HEK293 (cell line): ENCODE measurements around the gene BEND2.

ENCODE experiments used
- CTCF ChIA-PET: fragments of 350-600 bp; formaldehyde crosslinking; extraction: SDS; loops from one replicate; lab custom pipeline; 2021; ENCODE audit warnings: antibody characterized with exemption; lab: Yijun Ruan, JAX
- POLR2A ChIA-PET: fragments of 300-600 bp; formaldehyde crosslinking; extraction: SDS; loops from one replicate; lab custom pipeline; 2020; ENCODE audit warnings: antibody characterized with exemption, inconsistent platforms; lab: Yijun Ruan, JAX
- H3K27ac ChIP-seq: fragments of 200-500 bp; sonication (Bioruptor generic); 2 replicates; pipeline ENCODE4 v1.5.1; 2014; ENCODE audit warnings: low read depth, low read length, control low read depth, inconsistent platforms; ENCODE audit errors: extremely low read depth
- H3K36me3 ChIP-seq, 2 experiments: fragments of 200-500 bp in 1 of 2; sonication (Bioruptor generic) in 1 of 2; 1 replicate in 1 of 2; 2 replicates in 1 of 2; pipeline ENCODE4 v1.5.1; 2014 to 2017; ENCODE audit warnings: inconsistent platforms in 2 of 2, low read length in 2 of 2; ENCODE audit not compliant: control insufficient read depth in 2 of 2, insufficient read depth in 1 of 2
- H3K4me1 ChIP-seq: fragments of 200-500 bp; sonication (Bioruptor generic); 2 replicates; pipeline ENCODE4 v1.5.1; 2014; ENCODE audit warnings: mild to moderate bottlenecking, low read length, inconsistent platforms; ENCODE audit not compliant: control insufficient read depth, insufficient read depth
- H3K4me3 ChIP-seq: 2 replicates; pipeline ENCODE4 v1.5.1; 2011; ENCODE audit warnings: low read depth, mild to moderate bottlenecking, control low read depth, low read length, moderate library complexity
- H3K9me3 ChIP-seq: fragments of 200-500 bp; sonication (Bioruptor generic); 2 replicates; pipeline ENCODE4 v1.5.1; 2014; ENCODE audit warnings: low read depth, low read length, inconsistent platforms; ENCODE audit not compliant: control insufficient read depth, insufficient read depth
- ATF2 ChIP-seq: fragments of 450-650 bp; formaldehyde crosslinking; IDR thresholded peaks from 2 replicates; pipeline ENCODE4 v1.5.1; 2016; ENCODE audit warnings: missing biosample characterization, missing genetic modification characterization, low read depth
- IKZF3 ChIP-seq: fragments of 450-650 bp; IDR thresholded peaks from 2 replicates; pipeline ENCODE4 v1.5.0; 2018; ENCODE audit warnings: missing biosample characterization, mild to moderate bottlenecking, missing genetic modification characterization, moderate library complexity
- SALL2 ChIP-seq: fragments of 450-650 bp; formaldehyde crosslinking; IDR thresholded peaks from 2 replicates; pipeline ENCODE4 v1.5.0; 2017; ENCODE audit warnings: missing biosample characterization, mild to moderate bottlenecking, missing genetic modification characterization, borderline replicate concordance
- SCRT1 ChIP-seq: fragments of 450-650 bp; formaldehyde crosslinking; IDR thresholded peaks from 2 replicates; pipeline ENCODE4 v1.5.1; 2016; ENCODE audit warnings: missing biosample characterization, missing genetic modification characterization, borderline replicate concordance
- TSHZ1 ChIP-seq: fragments of 450-650 bp; formaldehyde crosslinking; IDR thresholded peaks from 2 replicates; pipeline ENCODE4 v1.5.1; 2016; ENCODE audit warnings: missing biosample characterization, missing genetic modification characterization, borderline replicate concordance
- ZBTB11 ChIP-seq: fragments of 450-650 bp; formaldehyde crosslinking; conservative IDR thresholded peaks from 2 replicates; pipeline ENCODE4 v1.5.1; 2016; ENCODE audit warnings: low read depth, missing biosample characterization, missing genetic modification characterization
- ZFHX2 ChIP-seq: fragments of 450-650 bp; formaldehyde crosslinking; conservative IDR thresholded peaks from 2 replicates; pipeline ENCODE4 v1.5.1; 2016; ENCODE audit warnings: missing biosample characterization, missing genetic modification characterization
- ZNF510 ChIP-seq: fragments of 450-650 bp; formaldehyde crosslinking; IDR thresholded peaks from 2 replicates; pipeline ENCODE4 v1.5.1; 2018; ENCODE audit warnings: mild to moderate bottlenecking, missing genetic modification characterization, missing biosample characterization; ENCODE audit not compliant: insufficient replicate concordance
- ZNF513 ChIP-seq: fragments of 450-650 bp; IDR thresholded peaks from 2 replicates; pipeline ENCODE4 v1.5.1; 2018; ENCODE audit warnings: missing biosample characterization, missing genetic modification characterization

BEND2 gene

GRCh38 chrX:18170910-18171309 is 49.8 kb downstream of the BEND2 start (continued):
- TF ChIP-seq TSHZ1: no peak

GRCh38 chrX:18166068-18166467 is 54.6 kb downstream of the BEND2 start:
- CTCF ChIA-PET: interaction anchor here (0.6 kb wide), 1 partner anchor 168 kb away, joined by 3 read pairs; no protein-coding TSS in a partner anchor

GRCh38 chrX:18160369-18160768 is 60.3 kb downstream of the BEND2 start:
- H3K27ac ChIP-seq: no peak overlapping the region
- POLR2A ChIA-PET: no interaction called here

More at GRCh38 chrX:18166068-18166467, 54.6 kb downstream of the BEND2 start:
- Histone ChIP-seq H3K9me3 (no peaks in the 10 kb centered on the region), H3K36me3 (no peaks in the 10 kb centered on the region), H3K27ac (no peak overlapping the region), H3K4me1 (no peaks in the 10 kb centered on the region), H3K4me3 (no peak overlapping the region)
- POLR2A ChIA-PET: no interaction called here
- peak; percentile 28; the same call in 1 of the 2 replicates for TF ChIP-seq ZBTB11 (tag by site-specific recombination)
- no peak for TF ChIP-seq SCRT1

GRCh38 chrX:18158963-18159362 is 61.7 kb downstream of the BEND2 start:
- POLR2A ChIA-PET: no interaction called here
- CTCF ChIA-PET: no interaction called here
- Histone ChIP-seq H3K4me1 (no peaks in the 10 kb centered on the region), H3K27ac (no peak overlapping the region), H3K4me3 (no peak overlapping the region), H3K9me3 (no peaks in the 10 kb centered on the region), H3K36me3 (no peaks in the 10 kb centered on the region)
- no peak for TF ChIP-seq ATF2 (tag by site-specific recombination)
- no peak for TF ChIP-seq SALL2 (tag by site-specific recombination)
- TF ChIP-seq ZNF510 (tag by site-specific recombination): peak; percentile 99

More at GRCh38 chrX:18160369-18160768, 60.3 kb downstream of the BEND2 start:
- H3K9me3 ChIP-seq: no peaks in the 10 kb centered on the region
- peak; percentile 22; the same call in 1 of the 2 replicates for TF ChIP-seq ZFHX2 (tag by site-specific recombination)
- peak; percentile 55 for TF ChIP-seq ZNF513
- TF ChIP-seq IKZF3 (tag by site-specific recombination): no peak
- no peak overlapping the region for H3K4me3 ChIP-seq
- no peaks in the 10 kb centered on the region for H3K4me1 ChIP-seq
- CTCF ChIA-PET: no interaction called here
- H3K36me3 ChIP-seq: no peaks in the 10 kb centered on the region
